ENCODE measurements around the gene OR6K3.
"Not testable (repeated sequence)": the region's sequence is repeated elsewhere in the genome, so short reads cannot be mapped to it uniquely, and the experiment has no call there.

Gene OR6K3, protein sequence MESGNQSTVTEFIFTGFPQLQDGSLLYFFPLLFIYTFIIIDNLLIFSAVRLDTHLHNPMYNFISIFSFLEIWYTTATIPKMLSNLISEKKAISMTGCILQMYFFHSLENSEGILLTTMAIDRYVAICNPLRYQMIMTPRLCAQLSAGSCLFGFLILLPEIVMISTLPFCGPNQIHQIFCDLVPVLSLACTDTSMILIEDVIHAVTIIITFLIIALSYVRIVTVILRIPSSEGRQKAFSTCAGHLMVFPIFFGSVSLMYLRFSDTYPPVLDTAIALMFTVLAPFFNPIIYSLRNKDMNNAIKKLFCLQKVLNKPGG

DNA sequence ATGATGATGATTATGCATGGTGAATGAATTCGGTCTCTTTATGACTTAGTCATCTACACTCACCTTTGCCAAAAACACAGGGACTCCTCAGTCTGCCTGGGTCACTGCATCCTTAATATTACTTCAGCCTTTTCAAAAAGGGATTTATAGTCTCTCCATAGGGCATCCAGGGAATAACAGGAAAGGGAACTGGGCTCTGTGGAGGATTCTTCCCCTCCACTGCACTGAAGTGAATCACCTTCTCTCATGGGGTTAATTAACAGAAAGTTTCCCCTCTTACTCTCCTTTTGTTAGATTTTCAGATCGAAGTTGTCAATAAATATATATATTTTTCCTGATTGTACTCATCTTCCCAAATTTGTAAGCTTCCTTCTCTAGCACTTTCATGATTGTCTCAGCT, at the start of gene OR6K3:
Gene OR6K3 (minus strand): TSS at position 101 of the 400 bp plus-strand sequence. CDS start 2,605 bp downstream, outside the sequence.
- no peak for DNase-seq

DNA sequence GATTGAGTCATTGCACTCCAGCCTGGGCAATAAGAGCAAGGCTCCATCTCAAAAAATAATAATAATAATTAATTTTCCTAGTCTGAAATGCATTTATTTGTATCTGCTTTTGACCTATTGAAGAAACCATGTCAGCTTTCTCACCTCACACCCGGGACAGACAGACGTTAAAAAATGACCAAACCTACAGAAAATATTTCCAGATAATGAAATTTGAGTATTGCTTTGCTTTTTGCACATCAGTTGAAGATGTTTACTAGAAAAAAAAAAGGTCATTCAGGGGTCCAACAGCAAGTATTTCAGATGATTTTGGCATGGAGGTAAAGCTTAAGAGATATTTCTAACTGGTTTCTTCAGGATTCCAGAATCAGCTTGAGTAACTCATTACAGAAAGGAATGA, 33.9 kb upstream of the OR6K3 start, which contains the start of gene OR6K6:
Gene OR6K6 (plus strand): TSS at position 301 of the 400 bp plus-strand sequence. CDS start 168 bp downstream, outside the sequence.
- DNase-seq: no peak

DNA sequence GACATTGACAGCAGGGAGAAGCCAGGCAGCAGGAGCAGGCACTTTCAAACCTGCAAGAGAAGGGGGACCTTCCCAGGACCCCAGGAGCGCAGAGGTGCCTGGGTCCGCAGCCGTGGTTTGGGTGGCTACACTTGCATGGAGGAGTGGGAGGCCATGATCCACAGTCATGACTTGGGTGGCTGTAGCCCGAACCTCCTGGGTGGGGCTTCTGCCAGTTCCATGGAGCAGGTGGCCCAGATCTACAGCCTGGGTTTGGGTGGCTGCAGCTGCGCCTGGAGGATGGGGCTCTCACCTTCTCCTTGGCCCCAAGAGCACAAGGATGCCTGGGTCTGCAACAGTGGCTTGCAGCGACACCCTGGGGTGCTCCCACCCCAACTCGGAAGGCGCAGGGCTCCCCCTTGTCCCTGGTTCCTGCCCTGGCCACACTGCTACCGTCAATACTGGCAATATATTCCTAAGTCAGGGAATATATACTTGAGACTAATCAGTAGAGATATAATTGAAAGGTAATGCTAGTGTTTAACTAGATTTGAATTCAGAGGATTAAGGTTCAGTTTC, 31.7 kb upstream of the OR6K3 start:
- no peak for DNase-seq

DNA sequence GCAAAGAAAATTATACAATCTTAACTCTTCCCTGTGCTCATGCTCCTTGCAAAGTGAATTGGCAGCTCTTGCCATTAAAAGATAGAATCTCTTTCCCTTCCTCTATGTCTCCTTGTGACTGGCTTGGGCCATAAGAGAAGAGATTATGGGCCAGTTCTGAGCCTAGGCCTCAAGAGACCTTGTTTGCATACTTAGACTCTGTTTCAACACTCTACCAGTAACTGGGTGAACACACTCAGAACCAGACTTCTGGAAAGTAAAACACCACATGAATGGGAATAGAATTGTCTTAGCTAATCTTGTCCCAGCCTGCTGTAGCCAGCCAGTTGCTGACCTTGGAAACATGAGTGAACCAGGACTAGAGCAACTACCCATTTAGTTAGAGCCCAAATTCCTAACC, 15.3 kb upstream of the OR6K3 start:
- no peak for DNase-seq

DNA sequence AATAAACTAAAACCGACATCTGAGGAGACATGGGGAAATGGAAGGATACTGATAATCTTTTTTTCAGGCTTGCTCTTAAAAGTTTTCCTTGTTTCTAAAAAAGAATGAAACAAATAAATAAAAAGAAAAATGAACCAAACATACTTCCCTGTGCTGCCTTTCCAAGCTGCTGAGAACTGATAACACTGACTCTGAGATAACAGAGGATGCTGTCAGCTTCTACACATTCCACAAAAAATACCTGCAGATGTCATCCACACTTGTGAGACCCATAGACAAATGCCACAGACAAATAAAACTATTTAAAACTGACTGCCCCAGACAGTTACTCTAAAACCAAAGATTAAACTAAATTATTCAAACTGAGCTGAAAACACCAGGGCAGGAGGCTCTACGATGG, 12.0 kb upstream of the OR6K3 start:
- DNase-seq: no peak

DNA sequence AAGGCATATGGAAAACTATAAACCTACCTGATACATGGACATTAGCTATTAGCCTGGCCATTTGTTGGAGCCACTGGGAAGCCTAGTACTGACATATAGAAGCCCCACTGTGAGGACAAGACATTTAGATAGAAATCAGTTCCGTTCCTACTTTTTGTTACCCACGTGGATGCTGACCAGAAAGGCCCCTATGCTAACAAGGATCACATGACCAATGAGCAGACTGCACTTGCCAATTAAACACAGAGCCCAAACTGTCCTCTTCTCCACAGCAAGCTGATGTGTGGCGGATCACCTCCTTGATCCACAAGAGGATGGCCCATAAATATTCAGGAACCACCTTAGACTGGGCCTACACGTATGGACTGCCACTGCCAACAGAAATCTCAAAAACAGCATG, 11.2 kb upstream of the OR6K3 start:
- no peak for DNase-seq

DNA sequence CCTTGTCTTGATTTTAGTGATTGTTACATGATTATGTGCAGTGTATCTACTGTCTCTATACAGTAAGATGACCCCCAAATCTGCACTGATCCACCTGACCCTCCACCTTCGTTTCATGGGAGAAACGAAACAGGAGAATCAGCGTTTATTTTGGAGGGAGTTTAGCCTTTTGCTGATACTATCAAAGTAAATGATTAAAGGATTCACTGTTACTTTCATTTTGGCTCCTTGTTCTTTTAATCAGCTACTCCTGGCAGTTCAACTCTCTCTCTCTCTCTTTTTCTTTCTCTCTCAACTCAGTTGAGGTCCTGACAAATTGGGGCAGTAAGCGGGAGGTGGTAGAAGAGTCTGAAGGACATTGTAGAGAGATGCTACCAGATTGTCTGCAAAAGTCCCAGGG, 9.9 kb upstream of the OR6K3 start:
- no peak for DNase-seq

DNA sequence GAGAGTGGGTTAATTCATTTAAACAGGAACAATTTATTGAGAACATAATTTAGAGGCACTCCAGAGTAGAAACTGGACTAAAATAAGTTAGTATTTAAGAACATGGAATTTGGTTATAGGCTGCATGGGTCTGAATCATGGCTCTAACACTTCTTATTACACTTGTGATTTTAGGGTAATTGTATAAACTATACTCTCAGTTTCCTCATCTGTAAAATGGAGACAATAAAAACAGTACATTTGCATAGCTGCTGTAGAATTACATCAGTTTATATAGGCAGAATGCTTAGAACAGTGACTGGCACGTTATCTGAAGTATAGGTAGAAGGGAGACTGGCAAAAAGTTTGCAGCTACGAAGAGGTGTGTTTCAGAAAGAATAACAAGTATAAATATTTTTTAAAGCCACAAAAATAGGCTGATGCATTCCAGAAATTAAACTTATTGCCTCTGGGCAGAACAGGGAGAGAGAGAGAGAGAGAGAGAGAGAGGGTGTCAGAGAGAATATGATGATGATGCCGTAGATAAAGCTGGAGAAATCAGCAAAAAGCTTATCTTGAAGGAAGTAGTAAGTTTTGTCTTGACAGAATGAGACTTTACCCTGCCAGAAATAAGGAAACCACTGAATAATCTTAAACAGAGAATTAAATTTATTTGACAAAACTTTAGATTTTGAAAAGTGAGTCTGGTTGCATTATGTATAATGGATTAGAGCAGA, 8.1 kb upstream of the OR6K3 start:
- no peak for DNase-seq

DNA sequence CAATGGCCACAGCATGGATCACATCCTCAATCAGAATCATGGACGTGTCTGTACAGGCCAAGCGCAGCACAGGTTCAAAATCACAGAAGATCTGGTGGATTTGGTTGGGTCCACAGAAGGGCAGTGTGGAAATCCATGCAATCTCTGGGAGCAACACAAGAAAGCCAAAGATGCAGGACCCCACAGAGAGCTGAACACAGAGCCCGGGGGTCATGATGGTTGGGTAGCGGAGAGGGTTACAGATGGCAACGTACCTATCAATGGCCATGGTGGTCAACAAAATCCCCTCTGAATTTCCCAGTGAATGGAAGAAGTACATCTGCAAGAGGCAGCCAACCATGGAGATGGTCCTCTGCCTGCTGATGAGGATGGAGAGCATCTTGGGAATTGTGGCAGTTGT, 3.9 kb upstream of the OR6K3 start:
- DNase-seq: no peak

DNA sequence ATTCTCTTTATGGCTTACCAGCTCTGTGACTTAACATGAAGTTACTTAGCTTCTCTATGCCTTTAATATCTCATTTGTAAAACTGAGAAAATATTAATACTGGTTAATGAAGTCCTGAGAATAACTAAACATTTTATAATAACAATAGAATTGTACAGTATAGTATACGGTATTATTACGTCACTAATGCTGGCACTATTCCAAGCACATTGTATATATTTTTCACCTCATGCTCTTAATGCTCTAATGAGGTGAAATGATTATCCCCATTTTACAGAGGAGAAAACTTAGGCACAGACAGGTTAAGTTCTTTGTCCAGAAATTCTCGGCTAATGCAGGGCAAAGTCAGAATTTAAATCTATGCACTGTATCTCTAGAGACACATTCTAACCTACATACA, 856 bp downstream of the OR6K3 start:
- no peak for DNase-seq

DNA sequence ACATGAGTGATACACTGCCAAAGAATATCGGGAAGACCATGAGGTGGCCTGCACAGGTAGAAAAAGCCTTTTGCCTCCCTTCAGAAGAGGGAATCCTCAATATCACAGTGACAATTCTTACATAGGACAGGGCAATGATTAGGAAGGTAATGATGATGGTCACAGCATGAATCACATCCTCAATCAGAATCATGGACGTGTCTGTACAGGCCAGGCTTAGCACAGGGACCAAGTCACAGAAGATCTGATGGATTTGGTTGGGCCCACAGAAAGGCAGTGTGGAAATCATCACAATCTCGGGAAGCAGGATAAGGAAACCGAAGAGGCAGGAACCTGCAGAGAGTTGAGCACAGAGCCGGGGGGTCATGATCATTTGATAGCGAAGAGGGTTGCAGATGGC, 3.2 kb downstream of the OR6K3 start:
- DNase-seq: no peak

DNA sequence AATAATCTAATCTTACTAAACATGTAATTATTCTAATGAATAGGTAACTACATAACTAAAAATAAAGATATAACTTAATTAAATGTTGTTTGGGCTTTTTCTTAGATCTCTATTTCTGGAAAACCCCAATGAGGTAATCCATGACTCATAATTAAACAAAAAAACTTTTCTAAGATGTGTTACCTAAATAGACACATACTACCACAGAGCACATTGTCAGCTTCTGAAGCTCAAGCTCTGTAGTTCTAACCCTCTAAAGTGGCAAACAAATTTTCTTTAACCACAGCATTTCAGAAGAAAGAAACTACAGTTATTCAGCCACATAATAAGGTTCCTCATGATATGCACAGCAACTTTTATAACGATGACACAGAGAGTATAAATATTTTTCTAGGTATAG, 4.2 kb downstream of the OR6K3 start:
- no peak for DNase-seq

DNA sequence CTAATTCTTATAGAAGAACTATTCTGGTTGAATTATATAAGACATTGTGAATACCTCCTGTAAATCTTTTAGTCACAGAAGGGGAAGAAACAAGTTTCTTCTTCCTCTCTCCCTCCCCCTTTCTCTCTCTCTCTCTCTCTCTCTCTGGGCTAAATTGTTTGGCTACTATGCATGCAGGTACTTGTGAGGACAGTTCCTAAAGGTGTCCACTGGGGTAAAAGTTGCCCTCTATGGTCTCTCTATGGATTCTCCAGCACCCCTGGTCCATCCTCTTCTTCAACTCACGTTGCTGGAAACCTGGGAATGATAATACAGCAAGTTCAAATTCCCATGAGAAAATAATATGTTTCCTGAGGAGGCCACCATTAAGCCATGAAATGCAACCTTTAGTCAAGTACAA, 5.8 kb downstream of the OR6K3 start:
- DNase-seq: no peak

DNA sequence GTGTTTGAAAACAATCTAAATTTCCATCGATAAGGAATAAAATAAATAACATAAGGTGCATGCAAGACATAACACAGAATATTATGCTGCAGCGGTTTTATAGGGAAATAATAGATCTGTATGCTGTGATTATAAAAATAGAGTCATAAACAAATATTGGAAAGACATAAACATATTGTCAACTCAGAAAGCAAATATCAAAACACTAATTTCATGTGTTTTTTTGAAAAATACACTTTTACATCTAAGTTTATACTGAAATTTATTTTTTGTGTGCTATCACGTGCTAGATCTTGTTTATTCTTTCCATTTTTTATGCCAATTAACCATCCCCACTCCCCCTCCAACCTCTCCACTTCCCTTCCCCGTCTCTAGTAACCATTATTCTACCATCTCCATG, 9.4 kb downstream of the OR6K3 start:
- no peak for DNase-seq

DNA sequence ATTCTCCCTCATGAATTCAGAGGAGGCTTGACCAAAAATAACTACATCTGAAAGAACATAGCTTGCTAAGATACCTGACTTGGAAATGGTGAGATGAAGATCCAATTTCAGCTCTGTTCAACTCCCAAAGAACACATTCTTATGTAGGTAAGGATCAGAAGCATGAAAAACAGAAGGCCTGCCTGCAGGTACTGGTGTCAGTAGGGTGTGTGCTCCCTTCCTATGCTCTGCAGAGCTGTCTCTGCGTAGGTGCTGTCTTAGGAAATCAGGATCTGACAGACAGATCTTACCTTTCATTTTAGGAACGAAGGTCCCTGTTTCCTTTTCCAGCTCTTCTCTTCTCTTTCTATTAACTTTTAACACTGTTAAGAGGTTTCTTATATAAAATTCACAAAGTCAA, 14.4 kb downstream of the OR6K3 start:
- no peak for DNase-seq

DNA sequence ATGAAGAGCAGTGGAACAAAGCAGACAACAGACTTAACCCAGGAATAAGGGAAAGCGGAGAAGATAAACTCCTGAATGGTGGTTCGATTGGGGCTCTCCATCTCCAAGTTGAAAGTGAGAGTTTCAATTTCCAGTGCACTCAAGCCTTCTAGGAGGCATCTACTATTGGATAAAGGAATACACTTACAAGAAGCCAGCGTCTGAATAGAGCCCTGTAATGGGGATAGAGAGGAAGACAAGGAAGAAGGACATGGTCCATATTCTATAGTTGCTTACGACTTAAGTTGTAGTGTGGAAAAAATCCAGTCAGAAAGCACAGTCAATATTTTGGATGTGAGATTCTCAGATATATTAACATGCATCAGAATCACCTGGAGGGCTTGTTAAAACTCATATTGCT, 20.0 kb downstream of the OR6K3 start, which contains the start of gene OR6K2:
Gene OR6K2 (minus strand): TSS at position 101 of the 400 bp plus-strand sequence. CDS start 0 bp downstream, at position 101.
- no peak for DNase-seq

DNA sequence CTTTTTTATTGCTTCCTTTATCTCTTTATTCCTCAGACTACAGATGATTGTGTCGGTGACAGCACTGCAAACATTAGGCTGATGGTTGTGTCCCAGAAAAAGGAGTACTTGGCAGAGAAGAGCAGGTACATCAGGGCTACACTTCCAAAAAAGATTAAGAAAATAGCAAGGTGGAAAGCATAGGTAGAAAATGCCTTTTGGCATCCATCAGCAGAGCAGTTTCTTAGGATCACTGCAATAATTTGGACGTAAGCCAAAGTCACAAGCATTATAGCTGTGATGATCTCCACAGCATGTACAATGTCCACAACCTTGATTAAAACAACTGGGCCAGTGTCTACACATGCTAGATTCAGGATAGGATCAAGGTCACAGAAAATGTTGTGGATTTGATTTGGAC, 25.9 kb downstream of the OR6K3 start:
- no peak for DNase-seq

DNA sequence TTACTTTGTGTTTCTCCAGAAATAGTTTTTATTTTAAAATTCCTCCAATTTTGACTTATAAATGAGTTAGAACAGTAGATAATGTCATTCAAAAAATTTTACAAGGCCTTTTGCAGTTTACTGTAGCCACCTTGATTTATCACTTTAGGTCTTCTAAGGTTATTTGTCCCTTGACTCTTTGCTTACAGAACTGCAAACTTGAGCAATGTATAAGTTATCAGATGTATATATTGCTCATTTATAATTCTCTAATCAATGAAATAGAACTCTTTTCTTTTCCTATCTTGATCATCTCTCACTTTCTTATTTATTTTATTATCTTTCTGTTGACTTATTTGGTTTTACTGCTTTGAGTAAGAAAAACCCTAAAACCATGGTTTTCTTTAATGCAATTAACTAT, 28.2 kb downstream of the OR6K3 start:
- DNase-seq: no peak

DNA sequence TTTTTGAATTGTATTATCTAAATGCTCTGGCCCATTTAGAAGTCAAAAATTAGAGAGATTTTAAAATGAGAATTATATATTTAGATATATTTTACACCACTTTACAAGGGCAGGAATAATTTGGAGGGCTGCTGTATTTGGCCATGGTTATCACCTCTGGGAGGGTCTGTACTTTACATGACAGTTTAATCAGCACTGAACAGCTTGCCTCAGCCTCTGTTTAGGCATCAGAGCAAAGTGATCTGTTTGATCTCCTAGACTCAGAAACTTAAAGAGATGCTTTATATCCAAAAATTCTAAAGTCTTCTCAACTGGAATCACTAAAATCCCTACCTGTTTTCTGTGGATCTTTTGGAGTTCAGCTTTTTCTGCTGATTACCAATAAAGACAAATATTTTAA, 28.6 kb downstream of the OR6K3 start:
- no peak for DNase-seq

DNA sequence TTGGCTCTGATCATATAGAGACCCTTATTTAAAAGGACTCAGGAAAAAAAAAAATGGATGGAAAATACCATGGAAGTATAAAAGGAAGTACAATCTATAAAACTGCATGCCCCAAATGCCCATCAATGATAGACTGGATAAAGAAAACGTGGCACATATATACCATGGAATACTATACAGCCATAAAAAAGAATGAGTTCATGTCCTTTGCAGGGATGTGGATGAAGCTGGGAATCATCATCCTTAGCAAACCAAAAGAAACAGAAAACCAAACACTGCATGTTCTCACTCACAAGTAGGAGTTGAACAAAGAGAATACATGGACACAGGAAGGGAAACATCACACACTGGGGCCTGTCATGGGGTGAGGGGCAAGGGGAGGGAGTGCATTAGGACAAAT, 29.4 kb downstream of the OR6K3 start:
- not testable (repeated sequence) for DNase-seq

DNA sequence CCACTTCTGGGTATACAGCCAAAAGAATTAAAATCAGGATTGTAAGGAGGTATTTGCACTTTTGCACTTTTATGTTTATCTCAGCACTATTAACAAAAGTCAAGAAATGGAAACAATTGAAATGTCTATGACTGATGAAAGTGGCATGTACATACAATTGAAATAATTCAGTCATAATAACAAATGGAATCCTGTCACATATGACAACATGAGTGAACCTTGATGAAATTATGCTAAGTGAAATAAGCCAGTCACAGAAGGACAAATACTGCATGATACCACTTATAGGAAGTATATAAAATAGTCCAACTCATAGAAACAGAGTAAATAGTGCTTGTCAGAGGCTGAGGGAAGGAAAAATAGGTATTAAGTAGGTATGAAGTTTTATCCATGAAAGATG, 30.6 kb downstream of the OR6K3 start:
- DNase-seq: no peak

DNA sequence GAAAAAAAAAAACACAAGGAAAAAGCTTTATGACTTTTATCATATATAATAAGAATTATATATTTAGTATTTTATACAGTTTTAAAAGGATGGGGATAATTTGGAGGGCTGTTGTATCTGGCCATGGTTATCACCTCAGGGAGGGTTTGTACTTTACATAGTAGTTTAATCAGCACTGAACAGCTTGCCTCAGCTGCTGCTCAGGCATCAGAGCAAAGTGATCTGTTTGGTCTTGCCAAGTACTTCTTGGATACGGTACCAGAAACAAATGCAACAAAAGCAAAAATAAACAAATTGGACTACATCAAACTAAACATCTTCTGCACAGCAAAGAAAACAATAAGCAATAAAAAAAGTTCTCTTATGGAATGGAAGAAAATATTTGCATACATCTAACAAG, 31.4 kb downstream of the OR6K3 start:
- DNase-seq: no peak

DNA sequence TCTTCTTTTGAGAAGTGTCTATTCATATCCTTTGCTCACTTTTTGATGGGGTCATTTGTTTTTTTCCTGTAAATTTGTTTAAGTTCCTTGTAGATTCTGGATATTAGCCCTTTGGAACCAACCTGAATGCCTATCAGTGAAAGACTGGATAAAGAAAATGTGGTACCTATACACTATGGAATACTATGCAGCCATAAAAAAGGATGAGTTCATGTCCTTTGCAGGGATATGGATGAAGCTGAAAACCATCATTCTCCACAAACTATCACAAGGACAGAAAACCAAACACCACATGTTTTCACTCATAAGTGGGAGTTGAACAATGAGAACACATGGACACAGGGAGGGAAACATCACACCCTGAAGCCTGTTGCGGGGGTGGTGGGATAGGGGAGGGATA, 32.2 kb downstream of the OR6K3 start:
- DNase-seq: not testable (repeated sequence)

DNA sequence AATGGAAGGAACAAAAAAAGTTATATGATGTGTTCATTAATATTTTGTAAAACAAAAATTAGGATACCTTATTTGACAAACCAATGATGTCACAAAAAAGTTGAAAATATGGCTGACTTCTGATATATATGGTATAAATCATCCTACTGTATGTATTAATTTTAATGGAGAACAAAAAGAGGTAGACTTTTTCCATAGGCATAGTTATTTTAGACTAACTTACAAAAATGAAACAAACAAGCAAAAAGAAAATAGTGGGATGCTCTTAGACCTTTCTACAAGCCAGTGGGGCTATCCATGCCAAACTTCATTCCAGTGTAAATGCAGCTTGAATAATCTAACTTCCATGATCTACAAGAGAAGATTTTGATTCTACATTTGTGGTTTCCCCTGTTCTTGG, 33.5 kb downstream of the OR6K3 start:
- no peak for DNase-seq
